Esophagus squamous epithelium (tissue), 5 donors: Measurements from ENCODE around the gene SDK2. TPM values are rescaled to one million over a fixed set of nuclear protein-coding genes. Genes with fewer than 3 reads are reported as not detected.

ENCODE experiments used
- DNase-seq: peaks from one replicate; lab custom pipeline; 2025; lab: John Stamatoyannopoulos, UW
- H3K27ac ChIP-seq, 4 donors: fragments of 200-600 bp; sonication (generic); one replicate each; pipeline ENCODE4 v1.5.1; 2016 to 2019; ENCODE audit warnings: mild to moderate bottlenecking in 1 of 4
- H3K27me3 ChIP-seq, 4 donors: fragments of 200-600 bp; sonication (generic); 1 replicate in 3 of 4; 2 replicates in 1 of 4; pipeline versions ENCODE4 v1.5.1 to v1.6.0; 2017 to 2021; ENCODE audit warnings: antibody characterized with exemption in 1 of 4
- H3K36me3 ChIP-seq, 3 donors: fragments of 200-600 bp; sonication (generic); one replicate each; pipeline ENCODE4 v1.5.1; 2016 to 2019
- H3K4me1 ChIP-seq, 3 donors: fragments of 200-600 bp; sonication (generic); one replicate each; pipeline ENCODE4 v1.5.1; 2017 to 2019
- H3K4me3 ChIP-seq, 4 donors: fragments of 200-600 bp; sonication (generic); 1 replicate in 3 of 4; 2 replicates in 1 of 4; pipeline ENCODE4 v1.5.1; 2016 to 2019; ENCODE audit warnings: mild to moderate bottlenecking in 2 of 4, moderate library complexity in 1 of 4
- H3K9me3 ChIP-seq, 3 donors: fragments of 200-600 bp; sonication (generic); one replicate each; pipeline ENCODE4 v1.5.1; 2016 to 2019
- CTCF ChIP-seq, 6 experiments: fragments of 450-650 bp in 4 of 6; fragments of 200-600 bp in 2 of 6; sonication (generic) in 2 of 6; IDR thresholded peaks; one replicate each; pipeline ENCODE4 v1.5.1; 2016 to 2019; ENCODE audit warnings: antibody characterized with exemption in 6 of 6, mild to moderate bottlenecking in 4 of 6, moderate library complexity in 4 of 6
- POLR2A ChIP-seq, 4 donors: fragments of 450-650 bp; IDR thresholded peaks; one replicate each; pipeline ENCODE4 v1.6.1; 2017; ENCODE audit warnings: antibody characterized with exemption in 4 of 4, mild to moderate bottlenecking in 4 of 4, moderate library complexity in 3 of 4
- WGBS, 2 donors: methylation state at CpG; one replicate each; pipeline ENCODE4 v1.1.5; 2018; 5-methylcytosine and 5-hydroxymethylcytosine counted together
- intact Hi-C: fragments of 100-400 bp; cut with DNase I; formaldehyde crosslinking; loops from one replicate; pipeline ENCODE4 v1.15.0; 2022
- total RNA-seq, 4 donors: library from RNA; depleted of rRNA; stranded (reverse); fragments of >200 nt; gene quantifications; one replicate each; pipeline ENCODE4 v1.1.0, GENCODE V29; 2016
- donor health status: DM: yes; HTN: yes; CAD: no.

The SDK2 gene
- total RNA-seq, 4 donors from 2014 or later: 1.7 to 5.5 (median 2.4) TPM

DNA sequence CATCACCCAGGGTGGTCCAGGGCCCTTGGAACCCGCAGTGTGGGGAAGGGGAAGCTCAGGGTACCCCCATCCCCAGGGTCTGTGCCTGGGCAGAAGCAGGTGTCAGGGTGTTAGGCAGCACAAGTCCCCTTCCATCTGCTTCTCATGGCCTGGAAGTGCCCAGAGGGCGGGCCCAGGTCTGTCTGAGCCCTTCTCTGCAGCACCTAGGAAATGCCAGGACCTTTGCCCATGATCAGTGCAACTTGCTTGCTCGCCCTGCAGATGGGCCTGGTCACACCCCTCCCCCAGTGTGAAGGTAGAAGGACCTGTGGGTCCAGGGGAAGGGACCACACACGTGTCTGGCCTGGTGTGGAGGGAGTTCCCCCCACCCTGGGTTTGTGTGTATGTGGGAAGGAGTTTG, 174.9 kb downstream of the SDK2 start:
- H3K27me3 ChIP-seq: no peaks in the 10 kb centered on the region
- DNase-seq: no peak
- H3K4me3 ChIP-seq: no peak overlapping the region
- TF ChIP-seq POLR2A (IDR thresholded peaks at IDR 0.05) (no peak), CTCF (IDR thresholded peaks at IDR 0.05) (no peak)
- H3K4me1 ChIP-seq: peaks cover 0 to 5% (median 3%) of the 10 kb centered on the region in 3 donors
- no peaks in the 10 kb centered on the region for H3K9me3 ChIP-seq
- intact Hi-C loops: no loop called here
- H3K36me3 ChIP-seq: no peaks in the 10 kb centered on the region
- no peak overlapping the region for H3K27ac ChIP-seq
- WGBS, 2 donors: 83% methylated on average over 1 of the region's 4 CpGs; no CpG with 5 or more reads in 1 of the 2 donors

- WGBS, 2 donors: 73 to 87% methylated on average over 5 of the region's 5 CpGs
- Histone ChIP-seq H3K9me3 (no peaks in the 10 kb centered on the region), H3K4me3 (no peak overlapping the region), H3K27me3 (no peaks in the 10 kb centered on the region), H3K36me3 (no peaks in the 10 kb centered on the region), H3K4me1 (peaks cover 0 to 10% (median 0%) of the 10 kb centered on the region in 3 donors), H3K27ac (no peak overlapping the region)
- intact Hi-C loops: no loop called here
- DNase-seq: no peak
- TF ChIP-seq POLR2A (IDR thresholded peaks at IDR 0.05): no peak
- no peak for TF ChIP-seq CTCF (IDR thresholded peaks at IDR 0.05)
Observed at GRCh38 chr17:73468221-73468620, 176.0 kb downstream of the SDK2 start.

DNA sequence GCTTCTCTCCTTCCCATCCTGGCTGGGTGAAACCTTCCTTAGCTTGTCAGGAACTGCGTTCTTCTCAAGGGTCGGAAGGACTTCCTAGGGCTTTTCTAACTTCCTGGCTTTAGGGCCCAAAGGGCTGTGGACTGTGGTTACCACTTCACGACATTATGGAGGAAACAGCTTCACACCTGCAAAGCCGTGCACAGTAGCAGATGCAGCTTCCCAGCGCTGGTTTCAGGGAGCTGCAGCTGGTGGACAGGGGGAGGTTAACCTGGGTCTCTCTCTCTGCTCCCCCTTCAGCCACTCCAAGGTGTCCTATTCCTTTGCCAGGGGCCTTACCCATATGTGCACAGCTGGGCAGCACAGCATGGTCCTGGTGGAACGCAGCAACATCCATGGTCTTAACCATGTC, 176.6 kb downstream of the SDK2 start:
- 82 to 90% methylated on average over 5 of the region's 6 CpGs for WGBS, 2 donors
- H3K27me3 ChIP-seq: no peaks in the 10 kb centered on the region
- intact Hi-C loops: no loop called here
- H3K4me1 ChIP-seq: peaks cover 0 to 15% (median 0%) of the 10 kb centered on the region in 3 donors
- no peak overlapping the region for H3K27ac ChIP-seq
- DNase-seq: no peak
- no peak overlapping the region for H3K4me3 ChIP-seq
- H3K9me3 ChIP-seq: no peaks in the 10 kb centered on the region
- no peaks in the 10 kb centered on the region for H3K36me3 ChIP-seq
- TF ChIP-seq POLR2A (IDR thresholded peaks at IDR 0.05) (no peak), CTCF (IDR thresholded peaks at IDR 0.05) (no peak)

DNA sequence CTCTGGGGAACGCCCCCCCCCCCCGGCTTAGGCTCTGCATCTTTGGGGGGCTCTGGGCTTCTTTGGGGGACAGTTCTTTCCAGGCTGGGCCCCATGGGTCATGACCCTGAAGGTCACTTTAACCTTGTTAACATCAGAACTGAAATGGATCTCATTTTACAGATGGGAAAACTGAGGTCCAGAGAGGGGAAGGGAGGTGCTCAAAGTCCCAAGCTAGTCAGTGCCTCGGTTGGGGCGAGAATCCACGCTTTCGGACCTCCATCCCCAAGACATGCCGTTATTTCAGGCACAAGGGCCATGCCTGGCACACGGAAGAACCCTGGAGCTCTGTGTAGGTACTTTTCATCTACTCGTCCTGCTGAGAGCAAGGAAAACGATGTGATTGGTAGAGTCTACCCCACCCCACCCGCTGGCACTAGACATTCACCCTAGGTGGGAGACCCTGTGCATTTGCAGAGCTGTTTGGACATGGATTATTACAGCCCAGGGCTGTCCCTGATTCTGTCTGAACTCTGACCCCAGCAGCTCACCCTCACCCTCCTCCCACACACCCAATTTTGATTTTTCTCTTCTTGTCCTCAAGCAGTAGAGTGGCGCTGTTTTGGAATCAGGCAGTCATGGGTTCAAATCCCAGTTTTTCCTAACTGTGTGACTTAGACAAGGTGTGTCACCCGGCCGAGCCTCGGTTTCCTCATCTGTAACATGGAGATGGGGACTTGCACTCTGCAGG, 177.4 kb downstream of the SDK2 start:
- Histone ChIP-seq H3K4me3 (no peak overlapping the region), H3K4me1 (peaks cover 0 to 16% (median 0%) of the 10 kb centered on the region in 3 donors), H3K27me3 (no peaks in the 10 kb centered on the region), H3K36me3 (no peaks in the 10 kb centered on the region), H3K27ac (no peak overlapping the region), H3K9me3 (no peaks in the 10 kb centered on the region)
- TF ChIP-seq CTCF (IDR thresholded peaks at IDR 0.05) (no peak), POLR2A (IDR thresholded peaks at IDR 0.05) (no peak)
- intact Hi-C loops: no loop called here
- DNase-seq: no peak
- WGBS, 2 donors: 80 to 85% methylated on average over 10 to 14 of the region's 15 CpGs

GRCh38 chr17:73465953-73466230, 178.4 kb downstream of the SDK2 start:
- H3K27ac ChIP-seq: no peak overlapping the region
- H3K9me3 ChIP-seq: no peaks in the 10 kb centered on the region
- H3K4me3 ChIP-seq: no peak overlapping the region
- no peaks in the 10 kb centered on the region for H3K36me3 ChIP-seq
- peaks cover 0 to 16% (median 0%) of the 10 kb centered on the region in 3 donors for H3K4me1 ChIP-seq
- DNase-seq: no peak
- 67 to 89% methylated on average over 2 of the region's 2 CpGs for WGBS, 2 donors
- intact Hi-C loops: no loop called here
- no peak for TF ChIP-seq POLR2A (IDR thresholded peaks at IDR 0.05)
- TF ChIP-seq CTCF (IDR thresholded peaks at IDR 0.05): no peak
- no peaks in the 10 kb centered on the region for H3K27me3 ChIP-seq
